ENCODE data around the gene DIAPH2.

The DIAPH2 gene

DNA sequence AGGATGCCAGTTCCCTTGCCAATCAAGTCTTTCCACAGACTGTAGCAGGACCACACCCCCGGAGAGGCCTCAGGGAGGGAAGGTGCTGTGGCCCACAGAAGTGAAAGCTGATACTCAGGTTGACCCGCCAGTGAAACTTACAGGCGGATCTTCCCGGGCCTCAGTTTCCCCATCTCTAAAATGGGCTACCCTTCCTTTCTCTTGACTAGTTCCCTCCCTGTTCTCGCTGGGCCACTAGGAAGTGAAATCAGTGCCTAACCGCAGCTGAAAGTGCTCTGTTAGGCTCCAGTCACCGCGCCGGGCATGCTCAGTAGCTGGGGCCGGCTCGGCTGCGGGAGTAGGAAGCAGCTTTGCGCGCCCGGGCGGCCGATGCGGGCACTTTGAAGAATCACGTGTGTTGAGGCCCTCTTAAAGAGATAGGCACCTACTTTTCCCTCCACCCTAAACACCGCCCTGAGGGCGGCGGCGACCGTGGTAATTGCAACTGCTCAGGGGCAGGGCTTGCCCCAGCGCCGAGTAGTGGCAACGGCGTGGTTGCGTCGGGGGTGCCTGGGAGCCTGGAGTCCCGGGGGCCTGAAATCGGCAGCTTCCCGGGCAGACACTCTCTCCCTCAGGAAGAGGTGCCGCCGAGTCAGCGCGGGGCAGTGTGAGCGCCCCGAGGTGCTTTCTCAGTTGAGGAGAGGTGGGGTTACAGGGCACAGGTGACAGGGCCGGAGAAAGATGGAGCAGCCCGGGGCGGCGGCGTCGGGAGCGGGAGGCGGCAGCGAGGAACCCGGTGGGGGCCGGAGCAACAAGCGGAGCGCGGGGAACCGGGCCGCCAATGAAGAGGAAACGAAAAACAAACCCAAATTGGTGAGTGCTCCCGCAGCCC is at the start of gene DIAPH2:
TSS of gene DIAPH2 (plus strand) at position 504 of the 871 bp plus-strand sequence.
- Histone ChIP-seq H3K9ac (ENCODE audit: low read length in 5 of 5) (peak within 1 kb of the TSS; percentile 8 to 82 (median 74)), H3K27ac (ENCODE audit: low read depth, low read length) (peak within 1 kb of the TSS; percentile 88), H3K4me3 (ENCODE audit: low read depth in 1 of 5, low read length in 5 of 5) (peak within 1 kb of the TSS; percentile 60 to 88 (median 73)), H3K36me3 (ENCODE audit: control insufficient read depth in 5 of 5, insufficient read depth in 5 of 5, low read length in 5 of 5) (no peaks in the 10 kb centered on the region), H3K4me1 (ENCODE audit: control insufficient read depth in 5 of 5, insufficient read depth in 5 of 5, low read length in 5 of 5) (peaks cover 0 to 12% (median 10%) of the 10 kb centered on the region in 5 donors), H3K27me3 (ENCODE audit: control insufficient read depth in 5 of 5, insufficient read depth in 4 of 5, low read length in 5 of 5) (peaks cover 0 to 10% (median 6%) of the 10 kb centered on the region in 5 donors), H3K9me3 (ENCODE audit: control insufficient read depth in 5 of 5, low read length in 5 of 5) (no peaks in the 10 kb centered on the region)

GRCh38 chrX:96650023-96650422 is 34.6 kb upstream of the DIAPH2 start:
- Histone ChIP-seq H3K36me3 (ENCODE audit: control insufficient read depth in 5 of 5, insufficient read depth in 5 of 5, low read length in 5 of 5) (no peaks in the 10 kb centered on the region), H3K4me3 (ENCODE audit: low read depth in 1 of 5, low read length in 5 of 5) (no peak overlapping the region), H3K27me3 (ENCODE audit: control insufficient read depth in 5 of 5, insufficient read depth in 4 of 5, low read length in 5 of 5) (peaks cover 0 to 13% (median under 1%) of the 10 kb centered on the region in 5 donors), H3K4me1 (ENCODE audit: control insufficient read depth in 5 of 5, insufficient read depth in 5 of 5, low read length in 5 of 5) (no peaks in the 10 kb centered on the region), H3K27ac (ENCODE audit: low read depth, low read length) (no peak overlapping the region), H3K9me3 (ENCODE audit: control insufficient read depth in 5 of 5, low read length in 5 of 5) (no peaks in the 10 kb centered on the region), H3K9ac (ENCODE audit: low read length in 5 of 5) (no peak overlapping the region)

DNA sequence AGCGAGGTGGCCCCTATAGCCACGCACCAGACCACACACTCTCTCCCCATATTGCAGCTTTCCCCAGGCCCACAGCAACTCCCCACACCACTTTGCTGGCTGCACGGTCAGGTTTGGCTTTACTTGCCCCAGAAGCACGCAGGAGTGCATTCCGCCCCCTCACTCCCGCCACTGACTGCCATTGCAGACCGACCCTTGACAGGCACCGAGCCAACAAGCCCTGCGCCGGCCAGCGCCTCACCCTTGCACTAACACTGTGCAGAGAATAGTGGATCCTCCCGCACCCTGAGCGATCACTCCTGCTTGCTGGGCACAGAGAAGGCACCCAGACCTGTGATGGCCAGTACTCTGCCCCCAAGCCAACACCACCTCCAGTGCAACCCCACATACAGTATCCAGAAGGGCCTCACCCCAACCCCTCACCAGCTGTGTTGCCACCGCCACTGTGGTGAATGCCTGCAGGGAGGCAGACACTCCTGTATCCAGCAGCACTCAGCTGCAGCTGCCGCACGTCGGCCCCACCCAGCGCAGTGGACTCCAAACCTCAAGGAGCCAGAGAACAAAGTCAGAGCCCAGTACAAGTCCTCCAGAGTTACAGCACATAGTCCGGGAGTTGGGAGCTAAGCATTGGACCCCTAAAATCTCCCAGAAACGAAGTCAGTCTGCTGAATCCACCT is 28.6 kb upstream of the DIAPH2 start:
- Histone ChIP-seq H3K27me3 (ENCODE audit: control insufficient read depth in 5 of 5, insufficient read depth in 4 of 5, low read length in 5 of 5) (peaks cover 3 to 10% (median 5%) of the 10 kb centered on the region in 5 donors), H3K4me1 (ENCODE audit: control insufficient read depth in 5 of 5, insufficient read depth in 5 of 5, low read length in 5 of 5) (no peaks in the 10 kb centered on the region), H3K9me3 (ENCODE audit: control insufficient read depth in 5 of 5, low read length in 5 of 5) (no peaks in the 10 kb centered on the region), H3K36me3 (ENCODE audit: control insufficient read depth in 5 of 5, insufficient read depth in 5 of 5, low read length in 5 of 5) (no peaks in the 10 kb centered on the region), H3K9ac (ENCODE audit: low read length in 5 of 5) (no peak overlapping the region), H3K27ac (ENCODE audit: low read depth, low read length) (no peak overlapping the region), H3K4me3 (ENCODE audit: low read depth in 1 of 5, low read length in 5 of 5) (no peak overlapping the region)

DNA sequence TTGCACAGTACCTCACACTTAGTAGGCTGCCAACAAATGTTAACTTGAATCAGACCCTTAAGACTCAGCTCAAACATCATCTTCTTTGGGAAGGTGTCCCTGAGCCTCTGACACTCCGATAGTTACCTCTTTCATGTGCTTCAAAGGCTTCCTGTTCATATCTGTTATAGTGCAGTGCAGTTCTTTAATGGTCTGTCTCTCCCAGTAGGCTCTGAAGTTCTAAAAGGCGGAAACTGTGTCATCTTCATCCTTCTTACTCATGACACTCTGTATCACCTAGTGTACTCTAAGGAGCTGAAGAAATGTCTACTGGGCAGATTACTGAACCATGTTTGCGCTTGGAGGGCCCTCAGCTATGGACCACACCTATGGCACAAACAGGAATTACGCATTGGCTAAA is 2.1 kb upstream of the DIAPH2 start:
- Histone ChIP-seq H3K9ac (ENCODE audit: low read length in 5 of 5) (no peak overlapping the region), H3K27me3 (ENCODE audit: control insufficient read depth in 5 of 5, insufficient read depth in 4 of 5, low read length in 5 of 5) (peaks cover 0 to 10% (median 6%) of the 10 kb centered on the region in 5 donors), H3K4me3 (ENCODE audit: low read depth in 1 of 5, low read length in 5 of 5) (no peak overlapping the region), H3K9me3 (ENCODE audit: control insufficient read depth in 5 of 5, low read length in 5 of 5) (no peaks in the 10 kb centered on the region), H3K36me3 (ENCODE audit: control insufficient read depth in 5 of 5, insufficient read depth in 5 of 5, low read length in 5 of 5) (no peaks in the 10 kb centered on the region), H3K27ac (ENCODE audit: low read depth, low read length) (no peak overlapping the region), H3K4me1 (ENCODE audit: control insufficient read depth in 5 of 5, insufficient read depth in 5 of 5, low read length in 5 of 5) (peaks cover 0 to 10% (median 9%) of the 10 kb centered on the region in 5 donors)

GRCh38 chrX:96683997-96684338 is 674 bp upstream of the DIAPH2 start:
- no peaks in the 10 kb centered on the region for H3K36me3 ChIP-seq (ENCODE audit: control insufficient read depth in 5 of 5, insufficient read depth in 5 of 5, low read length in 5 of 5)
- H3K4me3 ChIP-seq (ENCODE audit: low read depth in 1 of 5, low read length in 5 of 5): peak overlapping the region; percentile 60 to 77 (median 73)
- H3K9me3 ChIP-seq (ENCODE audit: control insufficient read depth in 5 of 5, low read length in 5 of 5): no peaks in the 10 kb centered on the region
- H3K4me1 ChIP-seq (ENCODE audit: control insufficient read depth in 5 of 5, insufficient read depth in 5 of 5, low read length in 5 of 5): peaks cover 0 to 12% (median 10%) of the 10 kb centered on the region in 5 donors
- no peak overlapping the region for H3K27ac ChIP-seq (ENCODE audit: low read depth, low read length)
- peaks cover 0 to 10% (median 6%) of the 10 kb centered on the region in 5 donors for H3K27me3 ChIP-seq (ENCODE audit: control insufficient read depth in 5 of 5, insufficient read depth in 4 of 5, low read length in 5 of 5)
- peak overlapping the region in 3 of 5 donors; percentile 74 to 82 (median 81) for H3K9ac ChIP-seq (ENCODE audit: low read length in 5 of 5)

- Histone ChIP-seq H3K27ac (ENCODE audit: low read depth, low read length) (peak overlapping the region; percentile 88), H3K9me3 (ENCODE audit: control insufficient read depth in 5 of 5, low read length in 5 of 5) (no peaks in the 10 kb centered on the region), H3K36me3 (ENCODE audit: control insufficient read depth in 5 of 5, insufficient read depth in 5 of 5, low read length in 5 of 5) (no peaks in the 10 kb centered on the region), H3K9ac (ENCODE audit: low read length in 5 of 5) (peak overlapping the region; percentile 8 to 82 (median 74)), H3K27me3 (ENCODE audit: control insufficient read depth in 5 of 5, insufficient read depth in 4 of 5, low read length in 5 of 5) (peaks cover 0 to 10% (median 6%) of the 10 kb centered on the region in 5 donors), H3K4me1 (ENCODE audit: control insufficient read depth in 5 of 5, insufficient read depth in 5 of 5, low read length in 5 of 5) (peaks cover 2 to 12% (median 10%) of the 10 kb centered on the region in 5 donors), H3K4me3 (ENCODE audit: low read depth in 1 of 5, low read length in 5 of 5) (peak overlapping the region; percentile 60 to 88 (median 73))
These were observed 813 bp downstream of the DIAPH2 start for GRCh38 chrX:96685210-96686099.

DNA sequence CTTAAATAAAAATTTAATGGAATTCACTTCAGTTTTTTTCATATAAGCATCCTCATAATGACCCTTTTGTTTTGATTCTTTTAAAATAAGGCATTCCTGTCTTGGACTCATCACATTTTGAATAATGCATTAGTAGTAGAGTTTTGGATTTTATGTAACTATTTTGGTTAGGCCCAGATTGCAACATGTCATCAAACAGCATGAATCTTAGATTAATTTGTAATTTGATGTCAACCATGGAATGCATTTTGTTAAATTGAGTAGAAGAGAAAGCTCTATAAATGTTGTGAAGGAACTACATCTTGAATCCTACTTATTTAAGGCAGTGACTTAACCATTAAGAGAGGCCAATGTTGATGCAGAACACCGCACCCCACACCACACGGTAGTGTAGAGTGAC is 3.1 kb downstream of the DIAPH2 start:
- Histone ChIP-seq H3K36me3 (ENCODE audit: control insufficient read depth in 5 of 5, insufficient read depth in 5 of 5, low read length in 5 of 5) (no peaks in the 10 kb centered on the region), H3K9ac (ENCODE audit: low read length in 5 of 5) (no peak overlapping the region), H3K9me3 (ENCODE audit: control insufficient read depth in 5 of 5, low read length in 5 of 5) (no peaks in the 10 kb centered on the region), H3K27me3 (ENCODE audit: control insufficient read depth in 5 of 5, insufficient read depth in 4 of 5, low read length in 5 of 5) (peaks cover 0 to 10% (median 6%) of the 10 kb centered on the region in 5 donors), H3K4me3 (ENCODE audit: low read depth in 1 of 5, low read length in 5 of 5) (no peak overlapping the region), H3K27ac (ENCODE audit: low read depth, low read length) (no peak overlapping the region), H3K4me1 (ENCODE audit: control insufficient read depth in 5 of 5, insufficient read depth in 5 of 5, low read length in 5 of 5) (peaks cover 2 to 20% (median 11%) of the 10 kb centered on the region in 5 donors)

DNA sequence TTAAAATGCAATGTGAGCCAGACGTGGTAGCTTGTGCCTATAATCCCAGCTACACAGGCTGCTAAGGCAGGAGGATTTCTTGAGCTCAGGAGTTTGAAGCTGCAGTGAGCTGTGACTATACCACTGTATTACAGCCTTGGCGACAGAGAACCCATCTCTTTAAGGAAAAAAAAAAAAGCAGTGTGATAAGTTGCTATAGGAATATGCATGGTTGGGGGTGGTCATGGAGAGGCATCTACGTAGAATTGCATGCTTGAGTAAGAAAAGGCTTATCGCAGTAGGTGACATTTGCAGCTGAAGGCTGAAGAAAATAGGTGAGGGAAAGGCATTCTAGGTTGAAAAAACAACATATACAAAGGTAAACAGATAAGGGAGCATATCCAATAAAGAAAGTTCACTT is 4.1 kb downstream of the DIAPH2 start:
- peaks cover 0 to 10% (median 4%) of the 10 kb centered on the region in 5 donors for H3K27me3 ChIP-seq (ENCODE audit: control insufficient read depth in 5 of 5, insufficient read depth in 4 of 5, low read length in 5 of 5)
- H3K4me3 ChIP-seq (ENCODE audit: low read depth in 1 of 5, low read length in 5 of 5): no peak overlapping the region
- H3K27ac ChIP-seq (ENCODE audit: low read depth, low read length): no peak overlapping the region
- peaks cover 2 to 20% (median 12%) of the 10 kb centered on the region in 5 donors for H3K4me1 ChIP-seq (ENCODE audit: control insufficient read depth in 5 of 5, insufficient read depth in 5 of 5, low read length in 5 of 5)
- no peak overlapping the region for H3K9ac ChIP-seq (ENCODE audit: low read length in 5 of 5)
- H3K9me3 ChIP-seq (ENCODE audit: control insufficient read depth in 5 of 5, low read length in 5 of 5): no peaks in the 10 kb centered on the region
- H3K36me3 ChIP-seq (ENCODE audit: control insufficient read depth in 5 of 5, insufficient read depth in 5 of 5, low read length in 5 of 5): no peaks in the 10 kb centered on the region

DNA sequence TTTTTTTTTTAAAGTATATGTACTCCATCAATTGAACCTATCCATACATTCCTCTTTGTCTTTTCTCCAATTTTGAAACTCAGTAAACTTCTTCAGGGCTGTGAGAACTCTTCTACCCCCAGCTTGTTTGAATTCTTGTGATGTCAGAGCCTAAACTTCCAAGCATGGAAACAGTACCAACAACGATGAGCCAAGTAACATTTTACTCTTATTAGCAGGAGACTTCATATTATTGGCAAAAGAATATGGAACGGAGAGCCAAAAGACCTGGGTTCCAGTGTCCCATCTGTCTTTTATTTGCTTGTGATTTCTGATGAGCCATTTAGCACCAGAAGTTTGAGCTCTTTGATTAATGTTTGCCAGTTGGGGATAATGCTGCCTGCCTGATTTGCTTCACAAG is 5.3 kb downstream of the DIAPH2 start:
- no peak overlapping the region for H3K27ac ChIP-seq (ENCODE audit: low read depth, low read length)
- no peaks in the 10 kb centered on the region for H3K36me3 ChIP-seq (ENCODE audit: control insufficient read depth in 5 of 5, insufficient read depth in 5 of 5, low read length in 5 of 5)
- H3K9me3 ChIP-seq (ENCODE audit: control insufficient read depth in 5 of 5, low read length in 5 of 5): no peaks in the 10 kb centered on the region
- H3K4me3 ChIP-seq (ENCODE audit: low read depth in 1 of 5, low read length in 5 of 5): no peak overlapping the region
- peaks cover 0 to 5% (median 2%) of the 10 kb centered on the region in 5 donors for H3K27me3 ChIP-seq (ENCODE audit: control insufficient read depth in 5 of 5, insufficient read depth in 4 of 5, low read length in 5 of 5)
- peaks cover 2 to 14% (median 5%) of the 10 kb centered on the region in 5 donors for H3K4me1 ChIP-seq (ENCODE audit: control insufficient read depth in 5 of 5, insufficient read depth in 5 of 5, low read length in 5 of 5)
- no peak overlapping the region for H3K9ac ChIP-seq (ENCODE audit: low read length in 5 of 5)

Measured in subcutaneous abdominal adipose tissue (tissue), 5 donors.